Caco-2 (cell line): ENCODE measurements around the gene RRAD. TPM values are rescaled to one million over a fixed set of nuclear protein-coding genes. Genes with fewer than 3 reads are reported as not detected.

Experiments
- BruUV-seq: library from RNA; stranded (reverse); fragments of 400-500 nt; replicated peaks from 2 replicates; lab custom pipeline; 2021; lab: Mats Ljungman, UMichigan
- CTCF ChIA-PET: fragments of 300-600 bp; sonication (Branson Sonifier 250); formaldehyde crosslinking; loops from one replicate; lab custom pipeline; 2022; ENCODE audit warnings: antibody characterized with exemption; lab: Charles Lee
- POLR2A ChIA-PET: fragments of 300-600 bp; sonication (Branson Sonifier 250); formaldehyde crosslinking; loops from one replicate; lab custom pipeline; 2022; ENCODE audit warnings: antibody characterized with exemption; lab: Charles Lee
- DNase-seq, 2 experiments: peaks; one replicate each; pipeline versions ENCODE4 v3.0.0 to v3.0.0-alpha.2; 2020 to 2022
- H3K27me3 ChIP-seq: replicated peaks from 2 replicates; pipeline ENCODE4 v1.6.0; 2011; ENCODE audit warnings: low read length; ENCODE audit not compliant: control insufficient read depth, insufficient read depth
- H3K36me3 ChIP-seq: 2 replicates; pipeline ENCODE4 v1.5.1; 2011; ENCODE audit warnings: low read length; ENCODE audit not compliant: control insufficient read depth, insufficient read depth
- H3K4me1 ChIP-seq: fragments of 250-450 bp; sonication (Bioruptor Pico); 2 replicates; pipeline ENCODE4 v1.5.1; 2020; ENCODE audit warnings: mild to moderate bottlenecking
- H3K4me3 ChIP-seq: 2 replicates; pipeline ENCODE4 v1.5.1; 2011; ENCODE audit warnings: low read depth, mild to moderate bottlenecking, control low read depth, low read length
- H3K9me3 ChIP-seq: fragments of 250-450 bp; sonication (Bioruptor Pico); 2 replicates; pipeline ENCODE4 v1.5.1; 2020; ENCODE audit warnings: mild to moderate bottlenecking, moderate library complexity
- H3K27ac Mint-ChIP-seq: one replicate; pipeline ENCODE4 v1.8.0; 2022; ENCODE audit warnings: mixed read lengths; ENCODE audit not compliant: unreplicated experiment
- H3K27me3 Mint-ChIP-seq: one replicate; pipeline ENCODE4 v1.8.0; 2022; ENCODE audit warnings: mixed read lengths; ENCODE audit not compliant: insufficient read depth, unreplicated experiment
- H3K36me3 Mint-ChIP-seq: one replicate; pipeline ENCODE4 v1.8.0; 2022; ENCODE audit warnings: mild to moderate bottlenecking, mixed read lengths; ENCODE audit not compliant: insufficient read depth, unreplicated experiment
- H3K4me1 Mint-ChIP-seq: one replicate; pipeline ENCODE4 v1.8.0; 2022; ENCODE audit warnings: low read depth, mixed read lengths; ENCODE audit not compliant: unreplicated experiment
- H3K4me3 Mint-ChIP-seq: one replicate; pipeline ENCODE4 v1.8.0; 2022; ENCODE audit warnings: mild to moderate bottlenecking, moderate library complexity, mixed read lengths; ENCODE audit not compliant: unreplicated experiment
- H3K9me3 Mint-ChIP-seq: one replicate; pipeline ENCODE4 v1.8.0; 2022; ENCODE audit warnings: mixed read lengths; ENCODE audit not compliant: unreplicated experiment
- intact Hi-C: fragments of 100-400 bp; cut with micrococcal nuclease; formaldehyde crosslinking; loops from one replicate; pipeline ENCODE4 v1.10.0; 2022; ENCODE audit not compliant: unreplicated experiment
- total RNA-seq: library from RNA; stranded (reverse); gene quantifications from 2 replicates; pipeline ENCODE4 v1.2.3, GENCODE V29; 2022
- TF ChIP-seq, protein P1 (sequence below), 2 experiments: fragments of 200-600 bp in 1 of 2; IDR thresholded peaks; 1 replicate in 1 of 2; 2 replicates in 1 of 2; pipeline versions ENCODE4 v1.5.1 to v1.8.0; 2011 to 2022; ENCODE audit warnings: antibody characterized with exemption in 1 of 2, control low read depth in 1 of 2, inconsistent platforms in 1 of 2, low read depth in 1 of 2, low read length in 1 of 2, mild to moderate bottlenecking in 1 of 2, moderate library complexity in 1 of 2; ENCODE audit not compliant: insufficient read depth in 1 of 2, severe bottlenecking in 1 of 2, unreplicated experiment in 1 of 2

The RRAD gene
- total RNA-seq, 1 experiment from 2014 or later = 1.1 TPM

DNA sequence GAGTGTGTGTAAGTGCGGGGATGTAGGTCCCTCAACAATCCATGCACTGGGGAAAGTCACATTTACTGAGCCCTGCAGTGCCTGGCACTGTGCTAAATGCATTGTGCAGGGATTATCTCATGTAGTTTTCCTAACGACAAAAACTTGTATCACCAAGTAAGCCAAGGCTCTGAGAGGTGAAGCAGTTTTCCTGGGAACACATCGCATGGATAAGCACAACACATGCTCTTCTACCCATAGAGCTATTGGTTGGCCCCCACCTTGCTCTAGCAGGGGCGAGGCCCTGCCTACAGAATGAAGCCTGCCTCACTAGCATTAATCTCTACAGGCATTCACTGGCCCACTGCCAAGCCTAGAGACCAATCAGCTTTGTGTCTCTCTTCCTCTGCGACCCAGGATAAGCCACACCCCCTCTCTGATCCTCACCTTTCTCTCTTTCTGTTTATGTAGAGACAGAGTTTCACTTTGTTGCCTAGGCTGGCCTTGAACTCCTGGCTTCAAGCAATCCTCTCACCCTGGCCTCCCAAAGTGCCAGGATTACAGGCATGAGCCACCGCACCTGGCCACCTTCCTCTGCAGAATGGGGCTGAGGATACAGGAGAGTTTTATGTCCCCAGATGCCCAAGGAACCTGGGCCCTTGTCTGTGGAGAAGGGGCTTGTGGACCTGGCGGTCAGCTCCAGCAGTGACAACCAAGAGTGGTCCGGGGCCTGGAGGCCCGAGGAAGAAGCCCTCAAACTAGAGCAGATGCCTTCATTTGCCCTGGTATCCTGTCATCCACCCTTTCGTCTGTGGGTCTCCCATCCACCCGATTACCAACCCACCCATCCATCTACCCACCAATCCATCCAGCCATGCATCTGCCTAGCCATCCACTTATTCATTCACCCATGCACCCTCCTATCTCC lies 19.4 kb downstream of the RRAD start:
- TF ChIP-seq, protein P1, sequence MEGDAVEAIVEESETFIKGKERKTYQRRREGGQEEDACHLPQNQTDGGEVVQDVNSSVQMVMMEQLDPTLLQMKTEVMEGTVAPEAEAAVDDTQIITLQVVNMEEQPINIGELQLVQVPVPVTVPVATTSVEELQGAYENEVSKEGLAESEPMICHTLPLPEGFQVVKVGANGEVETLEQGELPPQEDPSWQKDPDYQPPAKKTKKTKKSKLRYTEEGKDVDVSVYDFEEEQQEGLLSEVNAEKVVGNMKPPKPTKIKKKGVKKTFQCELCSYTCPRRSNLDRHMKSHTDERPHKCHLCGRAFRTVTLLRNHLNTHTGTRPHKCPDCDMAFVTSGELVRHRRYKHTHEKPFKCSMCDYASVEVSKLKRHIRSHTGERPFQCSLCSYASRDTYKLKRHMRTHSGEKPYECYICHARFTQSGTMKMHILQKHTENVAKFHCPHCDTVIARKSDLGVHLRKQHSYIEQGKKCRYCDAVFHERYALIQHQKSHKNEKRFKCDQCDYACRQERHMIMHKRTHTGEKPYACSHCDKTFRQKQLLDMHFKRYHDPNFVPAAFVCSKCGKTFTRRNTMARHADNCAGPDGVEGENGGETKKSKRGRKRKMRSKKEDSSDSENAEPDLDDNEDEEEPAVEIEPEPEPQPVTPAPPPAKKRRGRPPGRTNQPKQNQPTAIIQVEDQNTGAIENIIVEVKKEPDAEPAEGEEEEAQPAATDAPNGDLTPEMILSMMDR (IDR thresholded peaks at IDR 0.05; ENCODE audit: insufficient read depth in 1 of 2, low read depth in 1 of 2, low read length in 1 of 2, severe bottlenecking in 1 of 2, unreplicated experiment in 1 of 2) = no peak
- H3K4me1 ChIP-seq = peaks cover 40% of the 10 kb centered on the region
- Mint-ChIP-seq H3K27me3 (no peaks in the 10 kb centered on the region), H3K36me3 (no peaks in the 10 kb centered on the region), H3K9me3 (no peaks in the 10 kb centered on the region), H3K4me3 (no peak overlapping the region), H3K27ac (peak overlapping the region; percentile 40), H3K4me1 (peaks cover 20% of the 10 kb centered on the region)
- POLR2A ChIA-PET = interaction anchor here (1.5 kb wide), 1 partner anchor 25 kb away, joined by 4 read pairs; the partner anchor contains the start of gene PDP2
- BruUV-seq = no TSS peak
- H3K4me3 ChIP-seq = no peak overlapping the region
- H3K9me3 ChIP-seq = no peaks in the 10 kb centered on the region
- peak; percentile 59 to 88 for DNase-seq
- intact Hi-C loops = no loop called here
- H3K36me3 ChIP-seq = no peaks in the 10 kb centered on the region
- CTCF ChIA-PET = interaction anchor here (0.7 to 1.9 kb wide), 8 partner anchors 10 to 112 kb away, joined by 3 to 6 read pairs (median 4); no protein-coding TSS in a partner anchor
- H3K27me3 ChIP-seq = no peaks in the 10 kb centered on the region

DNA sequence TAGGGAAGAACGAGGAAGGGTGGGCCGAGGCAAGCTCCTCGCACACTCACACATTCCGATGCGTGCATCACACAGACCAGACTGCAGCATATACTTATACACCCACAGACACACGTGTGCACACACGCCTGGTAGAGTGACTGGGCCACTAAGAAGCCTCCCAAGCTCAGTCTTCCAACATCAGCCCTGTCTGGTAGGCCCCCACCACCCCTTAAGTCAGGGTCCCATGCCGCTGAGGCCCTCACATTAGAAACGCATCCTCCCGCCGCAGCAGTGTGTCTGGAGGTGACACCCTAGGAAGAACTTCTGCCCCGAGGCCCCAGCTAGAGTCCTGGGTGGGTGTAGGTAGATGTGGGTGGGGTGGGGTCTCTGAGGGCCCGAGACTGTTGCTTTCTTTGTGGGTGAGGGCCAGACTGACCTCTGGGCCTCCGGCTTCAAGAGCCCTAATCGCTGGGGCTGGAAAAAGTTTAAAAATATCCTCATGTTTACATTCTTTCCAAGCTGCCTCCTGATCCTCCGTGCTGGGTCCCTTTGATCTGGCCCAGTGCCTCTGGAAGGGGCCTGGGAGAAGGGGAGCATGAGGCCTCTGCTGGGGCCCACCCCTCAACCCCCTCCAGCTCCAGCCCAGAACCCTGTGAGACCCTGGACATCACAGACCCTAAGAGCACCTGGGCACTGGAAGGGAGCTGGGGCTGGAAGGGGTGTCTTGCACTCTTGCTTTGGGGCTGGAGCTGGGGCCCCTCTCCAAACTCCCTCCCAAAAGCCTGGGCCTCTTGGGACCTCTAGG lies 20.3 kb downstream of the RRAD start:
- Mint-ChIP-seq H3K9me3 (no peaks in the 10 kb centered on the region), H3K4me3 (peak overlapping the region; percentile 50), H3K27ac (peak overlapping the region; percentile 40), H3K36me3 (no peaks in the 10 kb centered on the region), H3K4me1 (peaks cover 24% of the 10 kb centered on the region), H3K27me3 (no peaks in the 10 kb centered on the region)
- Histone ChIP-seq H3K9me3 (no peaks in the 10 kb centered on the region), H3K27me3 (no peaks in the 10 kb centered on the region), H3K36me3 (no peaks in the 10 kb centered on the region), H3K4me1 (peaks cover 47% of the 10 kb centered on the region), H3K4me3 (no peak overlapping the region)
- CTCF ChIA-PET = interaction anchor here (0.7 to 1.9 kb wide), 8 partner anchors 10 to 113 kb away, joined by 3 to 6 read pairs (median 4); no protein-coding TSS in a partner anchor
- TF ChIP-seq, protein P1 (IDR thresholded peaks at IDR 0.05; ENCODE audit: insufficient read depth in 1 of 2, low read depth in 1 of 2, low read length in 1 of 2, severe bottlenecking in 1 of 2, unreplicated experiment in 1 of 2) = no peak
- DNase-seq = peak; percentile 63 to 73
- POLR2A ChIA-PET = interaction anchor here (1.5 kb wide), 1 partner anchor 25 kb away, joined by 4 read pairs; the partner anchor contains the start of gene PDP2
- BruUV-seq = no TSS peak
- intact Hi-C loops = no loop called here

DNA sequence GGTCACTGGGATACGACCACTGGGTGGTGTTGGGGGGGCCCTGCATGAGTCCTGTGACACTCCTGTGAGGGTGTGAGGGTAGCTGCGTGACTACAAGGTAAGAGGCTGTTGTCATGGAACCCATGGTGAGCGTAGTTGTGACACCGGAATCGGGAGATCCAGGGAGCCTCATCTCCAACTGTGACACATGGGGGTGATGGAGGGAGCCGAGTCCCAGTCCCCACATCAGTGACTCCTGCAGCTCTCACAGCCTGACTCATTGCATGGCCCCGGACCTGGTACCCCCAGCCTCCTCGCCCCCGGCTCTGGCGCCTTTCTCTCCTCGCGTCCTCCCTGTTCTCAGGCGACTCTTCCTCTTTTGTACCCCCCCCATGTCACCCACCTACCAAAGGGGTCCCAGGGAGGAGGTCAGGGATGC lies 20.9 kb downstream of the RRAD start:
- Mint-ChIP-seq H3K4me3 (no peak overlapping the region), H3K36me3 (no peaks in the 10 kb centered on the region), H3K4me1 (peaks cover 30% of the 10 kb centered on the region), H3K9me3 (no peaks in the 10 kb centered on the region), H3K27me3 (no peaks in the 10 kb centered on the region), H3K27ac (peak overlapping the region; percentile 40)
- peaks cover 53% of the 10 kb centered on the region for H3K4me1 ChIP-seq
- TF ChIP-seq, protein P1 (IDR thresholded peaks at IDR 0.05; ENCODE audit: insufficient read depth in 1 of 2, low read depth in 1 of 2, low read length in 1 of 2, severe bottlenecking in 1 of 2, unreplicated experiment in 1 of 2) = no peak
- intact Hi-C loops = no loop called here
- POLR2A ChIA-PET = no interaction called here
- H3K36me3 ChIP-seq = no peaks in the 10 kb centered on the region
- no peaks in the 10 kb centered on the region for H3K9me3 ChIP-seq
- H3K27me3 ChIP-seq = no peaks in the 10 kb centered on the region
- no peak for DNase-seq
- no peak overlapping the region for H3K4me3 ChIP-seq
- CTCF ChIA-PET = interaction anchor here (0.9 to 1.8 kb wide), 5 partner anchors 9 to 36 kb away, joined by 3 to 6 read pairs (median 6); no protein-coding TSS in a partner anchor
- BruUV-seq = no TSS peak
